Endothelial cell of umbilical vein (primary cell): ENCODE data around the gene TRMT44. TPM values are rescaled to one million over a fixed set of nuclear protein-coding genes. Genes with fewer than 3 reads are reported as not detected.

ENCODE experiments used
- BruUV-seq: library from RNA; stranded (reverse); fragments of 400-500 nt; replicated peaks from 2 replicates; lab custom pipeline; 2021; lab: Mats Ljungman, UMichigan
- CTCF ChIA-PET: fragments of 300-600, 350-600 bp; sonication (Branson Sonifier 250); formaldehyde crosslinking; loops from one replicate; lab custom pipeline; 2021; ENCODE audit warnings: antibody characterized with exemption, inconsistent platforms; lab: Charles Lee
- POLR2A ChIA-PET: fragments of 300-600, 350-600 bp; sonication (Branson Sonifier 250); formaldehyde crosslinking; loops from one replicate; lab custom pipeline; 2021; ENCODE audit warnings: antibody characterized with exemption, inconsistent platforms; lab: Charles Lee
- DNase-seq: peaks from one replicate; pipeline ENCODE4 v3.0.0-alpha.2; 2011; ENCODE audit warnings: low read depth, low spot score
- FAIRE-seq: peaks from 2 replicates; lab custom pipeline; 2011; peaks lifted over from hg19 to GRCh38; lab: Jason Lieb, UNC
- H2AFZ ChIP-seq: 2 replicates; pipeline ENCODE4 v1.6.0; 2012; ENCODE audit warnings: low read depth, low read length, control low read depth, inconsistent platforms
- H3K27ac ChIP-seq: 2 replicates; pipeline ENCODE4 v1.5.1; 2011; ENCODE audit warnings: low read depth, mild to moderate bottlenecking, control low read depth, low read length, moderate library complexity; ENCODE audit not compliant: insufficient read depth
- H3K27me3 ChIP-seq, 2 experiments: 2 replicates each; pipeline versions ENCODE4 v1.6.0 to v1.6.1; 2011; ENCODE audit warnings: low read length in 2 of 2, mixed read lengths in 1 of 2; ENCODE audit not compliant: control insufficient read depth in 2 of 2, insufficient read depth in 2 of 2
- H3K36me3 ChIP-seq, 2 experiments: 2 replicates in 1 of 2; 3 replicates in 1 of 2; pipeline ENCODE4 v1.5.1; 2011; ENCODE audit warnings: low read length in 2 of 2, mild to moderate bottlenecking in 1 of 2, moderate library complexity in 1 of 2; ENCODE audit not compliant: control insufficient read depth in 2 of 2, insufficient read depth in 2 of 2; ENCODE audit errors: extremely low read depth in 1 of 2
- H3K4me1 ChIP-seq: 3 replicates; pipeline ENCODE4 v1.5.1; 2011; ENCODE audit warnings: mild to moderate bottlenecking, low read length; ENCODE audit not compliant: control insufficient read depth, insufficient read depth; ENCODE audit errors: extremely low read depth
- H3K4me2 ChIP-seq: 2 replicates; pipeline ENCODE4 v1.6.1; 2011; ENCODE audit warnings: low read length, control low read depth, mixed read lengths; ENCODE audit not compliant: insufficient read depth
- H3K4me3 ChIP-seq, 3 experiments: fragments of 200-600 bp in 1 of 3; sonication (generic), shearing (Covaris generic) in 1 of 3; replicated peaks in 1 of 3; 2 replicates each; pipeline ENCODE4 v1.5.1; 2011 to 2016; ENCODE audit warnings: control low read depth in 3 of 3, low read length in 3 of 3, mild to moderate bottlenecking in 2 of 3, inconsistent platforms in 1 of 3, low read depth in 1 of 3, moderate library complexity in 1 of 3; ENCODE audit not compliant: insufficient read depth in 1 of 3
- H3K79me2 ChIP-seq: 2 replicates; pipeline ENCODE4 v1.6.0; 2012; ENCODE audit warnings: low read length, inconsistent platforms; ENCODE audit not compliant: control insufficient read depth, insufficient read depth
- H3K9ac ChIP-seq: replicated peaks from 2 replicates; pipeline ENCODE3; 2011; ENCODE audit warnings: low read length, control low read depth; ENCODE audit not compliant: insufficient read depth; ENCODE audit errors: extremely low read depth
- H3K9me1 ChIP-seq: replicated peaks from 3 replicates; pipeline ENCODE4 v1.6.0; 2011; ENCODE audit warnings: mild to moderate bottlenecking, low read length; ENCODE audit not compliant: control insufficient read depth, insufficient read depth; ENCODE audit errors: extremely low read depth
- H3K9me3 ChIP-seq: replicated peaks from 2 replicates; pipeline ENCODE4 v1.5.1; 2012; ENCODE audit warnings: low read length, inconsistent platforms; ENCODE audit not compliant: control insufficient read depth, insufficient read depth
- H4K20me1 ChIP-seq: replicated peaks from 2 replicates; pipeline ENCODE3; 2011; ENCODE audit warnings: mild to moderate bottlenecking, low read length; ENCODE audit not compliant: control insufficient read depth, insufficient read depth; ENCODE audit errors: extremely low read depth
- EZH2 ChIP-seq: IDR thresholded peaks from 2 replicates; pipeline ENCODE4 v1.6.1; 2012; ENCODE audit warnings: borderline replicate concordance, low read depth, mild to moderate bottlenecking, moderate library complexity, low read length, inconsistent platforms; ENCODE audit not compliant: severe bottlenecking
- FOS ChIP-seq: IDR thresholded peaks from 2 replicates; pipeline ENCODE4 v1.6.1; 2011; ENCODE audit warnings: mild to moderate bottlenecking, low read length, moderate library complexity, borderline replicate concordance; ENCODE audit not compliant: insufficient read depth
- GATA2 ChIP-seq: IDR thresholded peaks from 2 replicates; pipeline ENCODE4 v1.7.0; 2011; ENCODE audit warnings: low read depth, mild to moderate bottlenecking, moderate library complexity, mixed read lengths, low read length; ENCODE audit not compliant: insufficient read length, insufficient read depth
- JUN ChIP-seq: IDR thresholded peaks from 2 replicates; pipeline ENCODE4 v1.6.1; 2011; ENCODE audit warnings: borderline replicate concordance, low read depth; ENCODE audit not compliant: insufficient read length, insufficient read depth
- MYC ChIP-seq: IDR thresholded peaks from one replicate; pipeline ENCODE4 v1.6.1; 2011; ENCODE audit warnings: mild to moderate bottlenecking, low read depth, low read length
- POLR2A ChIP-seq: IDR thresholded peaks from 2 replicates; pipeline ENCODE4 v1.6.1; 2012; ENCODE audit warnings: low read depth, mild to moderate bottlenecking, control low read depth, low read length
- POLR2AphosphoS5 ChIP-seq: IDR thresholded peaks from 2 replicates; pipeline ENCODE4 v1.6.1; 2012; ENCODE audit warnings: low read depth, mild to moderate bottlenecking, control low read depth, low read length, moderate library complexity; ENCODE audit not compliant: insufficient read depth
- dilution Hi-C: fragments of 300-500 bp; cut with MboI; formaldehyde crosslinking; loops from one replicate; pipeline ENCODE4 v1.15.0; 2019; ENCODE audit warnings: low sequenced_read_pairs; ENCODE audit not compliant: extremely low pct_ligation_motif_present
- intact Hi-C: fragments of 100-400 bp; cut with micrococcal nuclease; formaldehyde crosslinking; loops from one replicate; pipeline ENCODE4 v1.10.0; 2022
- polyA plus RNA-seq, 4 experiments: library from polyadenylated mRNA; depleted of rRNA in 3 of 4; stranded (reverse) in 3 of 4; unstranded in 1 of 4; fragments of >200 nt; gene quantifications; 2 replicates each; pipeline versions ENCODE4 v1.2.1 to v1.2.3, GENCODE V29; 2011 to 2012; ENCODE audit warnings: missing spikeins in 1 of 4
- total RNA-seq: library from RNA; stranded (reverse); gene quantifications from 2 replicates; pipeline ENCODE4 v1.2.3, GENCODE V29; 2021
- TF ChIP-seq, protein P1 (sequence below): IDR thresholded peaks from 2 replicates; pipeline ENCODE4 v1.6.1; 2011; ENCODE audit not compliant: insufficient read depth, insufficient read length
- TF ChIP-seq, protein P2 (sequence below), 2 donors: IDR thresholded peaks; 1 replicate in 1 of 2; 2 replicates in 1 of 2; pipeline ENCODE4 v1.5.1; 2011; ENCODE audit warnings: low read length in 2 of 2, mild to moderate bottlenecking in 2 of 2, moderate library complexity in 2 of 2, control low read depth in 1 of 2, inconsistent platforms in 1 of 2, low read depth in 1 of 2; ENCODE audit not compliant: insufficient read depth in 1 of 2; ENCODE audit errors: extremely low read depth in 1 of 2

The TRMT44 gene
- total and polyA plus RNA-seq, 2 donors (not counting 3 experiments of a cell fraction or from before 2014, with no cell fraction given) = 10.4 to 17.3 TPM

DNA sequence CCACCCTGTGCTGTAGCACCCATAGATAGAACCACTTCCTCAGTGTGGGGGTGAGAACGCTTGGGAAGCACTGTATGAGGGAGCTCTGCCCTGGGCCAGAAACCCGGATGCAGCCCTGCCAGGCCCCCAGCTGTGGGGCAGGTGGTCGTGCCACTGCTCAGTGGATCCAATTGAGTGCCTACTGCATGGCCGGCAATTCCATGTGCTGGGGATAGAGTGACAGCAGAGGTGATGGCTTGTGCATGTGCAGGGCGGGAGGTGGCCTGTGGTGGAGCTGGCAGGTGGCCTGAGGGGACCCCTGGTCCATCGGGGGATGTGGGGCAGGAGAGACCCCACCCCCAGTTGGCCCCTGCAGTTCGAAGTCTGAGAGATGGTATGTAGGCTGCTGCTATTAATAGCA lies 60.4 kb downstream of the TRMT44 start:
- Histone ChIP-seq H3K9me3 (no peaks in the 10 kb centered on the region), H3K9me1 (no peaks in the 10 kb centered on the region), H2AFZ (no peak overlapping the region), H3K27ac (no peak overlapping the region), H3K4me3 (no peak overlapping the region), H3K27me3 (no peaks in the 10 kb centered on the region), H4K20me1 (no peaks in the 10 kb centered on the region), H3K36me3 (no peaks in the 10 kb centered on the region), H3K4me2 (no peak overlapping the region), H3K9ac (no peak overlapping the region), H3K79me2 (no peaks in the 10 kb centered on the region), H3K4me1 (no peaks in the 10 kb centered on the region)
- dilution Hi-C loops = no loop called here
- FAIRE-seq = no peak
- CTCF ChIA-PET = interaction anchor here (1.4 kb wide), 1 partner anchor 32 kb away, joined by 7 read pairs; no protein-coding TSS in a partner anchor
- DNase-seq = no peak
- BruUV-seq = no TSS peak
- POLR2A ChIA-PET = no interaction called here
- intact Hi-C loops = no loop called here
- TF ChIP-seq, protein P1, sequence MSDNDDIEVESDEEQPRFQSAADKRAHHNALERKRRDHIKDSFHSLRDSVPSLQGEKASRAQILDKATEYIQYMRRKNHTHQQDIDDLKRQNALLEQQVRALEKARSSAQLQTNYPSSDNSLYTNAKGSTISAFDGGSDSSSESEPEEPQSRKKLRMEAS = no peak

DNA sequence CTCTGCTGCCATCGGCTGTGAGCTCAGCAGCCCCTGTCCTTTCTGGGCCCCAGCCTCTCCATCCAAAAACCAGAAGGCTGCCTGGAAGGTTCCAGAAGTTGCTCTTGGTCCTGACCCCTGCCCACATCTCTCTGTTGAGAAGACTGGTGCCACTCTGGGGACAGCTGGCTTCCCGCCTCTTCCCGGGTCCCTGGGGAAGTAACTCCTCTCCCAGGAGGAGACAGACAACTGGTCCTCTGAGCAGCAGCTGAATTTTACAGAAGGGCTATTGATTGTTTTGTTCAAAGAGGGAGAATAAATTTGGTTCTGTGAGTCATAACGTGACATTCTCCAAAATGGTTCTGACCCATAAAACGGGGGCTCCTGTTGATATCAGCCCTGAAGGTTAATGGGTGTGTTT lies 61.2 kb downstream of the TRMT44 start:
- ChIA-PET CTCF (interaction anchor here (1.4 kb wide), 1 partner anchor 33 kb away, joined by 7 read pairs; no protein-coding TSS in a partner anchor), POLR2A (no interaction called here)
- no peaks in the 10 kb centered on the region for H3K79me2 ChIP-seq
- intact Hi-C loops (no loop called here), dilution Hi-C loops (no loop called here)
- H2AFZ ChIP-seq = no peak overlapping the region
- no peaks in the 10 kb centered on the region for H3K4me1 ChIP-seq
- DNase-seq (no peak), FAIRE-seq (no peak)
- H3K27ac ChIP-seq = no peak overlapping the region
- H3K9me3 ChIP-seq = no peaks in the 10 kb centered on the region
- H3K4me2 ChIP-seq = no peak overlapping the region
- TF ChIP-seq EZH2 = no peak
- no peak for TF ChIP-seq MYC
- TF ChIP-seq JUN = no peak
- no peak for TF ChIP-seq FOS
- TF ChIP-seq, protein P2, sequence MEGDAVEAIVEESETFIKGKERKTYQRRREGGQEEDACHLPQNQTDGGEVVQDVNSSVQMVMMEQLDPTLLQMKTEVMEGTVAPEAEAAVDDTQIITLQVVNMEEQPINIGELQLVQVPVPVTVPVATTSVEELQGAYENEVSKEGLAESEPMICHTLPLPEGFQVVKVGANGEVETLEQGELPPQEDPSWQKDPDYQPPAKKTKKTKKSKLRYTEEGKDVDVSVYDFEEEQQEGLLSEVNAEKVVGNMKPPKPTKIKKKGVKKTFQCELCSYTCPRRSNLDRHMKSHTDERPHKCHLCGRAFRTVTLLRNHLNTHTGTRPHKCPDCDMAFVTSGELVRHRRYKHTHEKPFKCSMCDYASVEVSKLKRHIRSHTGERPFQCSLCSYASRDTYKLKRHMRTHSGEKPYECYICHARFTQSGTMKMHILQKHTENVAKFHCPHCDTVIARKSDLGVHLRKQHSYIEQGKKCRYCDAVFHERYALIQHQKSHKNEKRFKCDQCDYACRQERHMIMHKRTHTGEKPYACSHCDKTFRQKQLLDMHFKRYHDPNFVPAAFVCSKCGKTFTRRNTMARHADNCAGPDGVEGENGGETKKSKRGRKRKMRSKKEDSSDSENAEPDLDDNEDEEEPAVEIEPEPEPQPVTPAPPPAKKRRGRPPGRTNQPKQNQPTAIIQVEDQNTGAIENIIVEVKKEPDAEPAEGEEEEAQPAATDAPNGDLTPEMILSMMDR (IDR thresholded peaks at IDR 0.05; ENCODE audit: extremely low read depth in 1 of 2, insufficient read depth in 1 of 2, low read depth in 1 of 2, low read length in 2 of 2) = no peak
- TF ChIP-seq, protein P1 = no peak
- TF ChIP-seq POLR2A = no peak
- TF ChIP-seq POLR2AphosphoS5 = no peak
- TF ChIP-seq GATA2 = no peak
- no peaks in the 10 kb centered on the region for H3K9me1 ChIP-seq
- no TSS peak for BruUV-seq
- no peak overlapping the region for H3K9ac ChIP-seq
- H3K27me3 ChIP-seq = no peaks in the 10 kb centered on the region
- no peaks in the 10 kb centered on the region for H3K36me3 ChIP-seq
- no peak overlapping the region for H3K4me3 ChIP-seq
- no peaks in the 10 kb centered on the region for H4K20me1 ChIP-seq
